Gastroesophageal sphincter (tissue), 4 donors: ENCODE data around the gene DDX28. TPM values are rescaled to one million over a fixed set of nuclear protein-coding genes. Genes with fewer than 3 reads are reported as not detected.

Source experiments
- ATAC-seq: fragments of 150-250 bp; one replicate; pipeline ENCODE4 v1.9.1; 2016; ENCODE audit warnings: mild to moderate bottlenecking, moderate library complexity
- H3K27ac ChIP-seq, 4 donors: fragments of 200-600 bp; sonication (generic) in 3 of 4; 1 replicate in 3 of 4; 2 replicates in 1 of 4; pipeline ENCODE4 v1.5.1; 2016 to 2019
- H3K27me3 ChIP-seq: fragments of 200-600 bp; sonication (generic); one replicate; pipeline ENCODE4 v1.5.1; 2019
- H3K36me3 ChIP-seq, 2 donors: fragments of 200-600 bp; sonication (generic); one replicate each; pipeline ENCODE4 v1.5.1; 2019; ENCODE audit warnings: control low read depth in 1 of 2
- H3K4me1 ChIP-seq, 3 donors: fragments of 200-600 bp; sonication (generic); 1 replicate in 2 of 3; 2 replicates in 1 of 3; pipeline ENCODE4 v1.5.1; 2016 to 2019; ENCODE audit warnings: control low read depth in 2 of 3
- H3K4me3 ChIP-seq, 2 donors: fragments of 200-600 bp; sonication (generic); one replicate each; pipeline ENCODE4 v1.5.1; 2019; ENCODE audit warnings: mild to moderate bottlenecking in 1 of 2, moderate library complexity in 1 of 2
- H3K9me3 ChIP-seq, 3 donors: fragments of 200-600 bp; sonication (generic); one replicate each; pipeline ENCODE4 v1.5.1; 2017 to 2019; ENCODE audit warnings: control low read depth in 2 of 3
- EP300 ChIP-seq: sonication (generic); formaldehyde crosslinking; IDR thresholded peaks from one replicate; pipeline ENCODE4 v1.6.1; 2017; ENCODE audit warnings: antibody characterized with exemption, mild to moderate bottlenecking
- POLR2A ChIP-seq, 2 donors: fragments of 450-650 bp; IDR thresholded peaks; one replicate each; pipeline ENCODE4 v1.6.1; 2017; ENCODE audit warnings: antibody characterized with exemption in 2 of 2, mild to moderate bottlenecking in 2 of 2, moderate library complexity in 1 of 2
- POLR2AphosphoS5 ChIP-seq: sonication (generic); formaldehyde crosslinking; IDR thresholded peaks from one replicate; pipeline ENCODE4 v1.6.1; 2017; ENCODE audit warnings: antibody characterized with exemption
- WGBS, 2 donors: methylation state at CpG; one replicate each; pipeline ENCODE4 v1.1.5; 2018; ENCODE audit warnings: low coverage in 1 of 2; 5-methylcytosine and 5-hydroxymethylcytosine counted together
- total RNA-seq, 4 donors: library from RNA; depleted of rRNA; stranded (reverse); fragments of >200 nt; gene quantifications; one replicate each; pipeline ENCODE4 v1.1.0, GENCODE V29; 2016
- TF ChIP-seq, protein P1 (sequence below), 4 experiments: fragments of 200-600 bp in 2 of 4; fragments of 450-650 bp in 2 of 4; sonication (generic) in 1 of 4; IDR thresholded peaks; one replicate each; pipeline ENCODE4 v1.5.1; 2017 to 2019; ENCODE audit warnings: antibody characterized with exemption in 4 of 4, mild to moderate bottlenecking in 2 of 4, moderate library complexity in 2 of 4

The DDX28 gene
- total RNA-seq, 4 donors from 2014 or later: 6.5 to 10.4 (median 8.0) TPM

- Histone ChIP-seq H3K4me3 (no peak overlapping the region), H3K27me3 (peaks cover 3% of the 10 kb centered on the region), H3K27ac (no peak overlapping the region), H3K36me3 (no peaks in the 10 kb centered on the region), H3K4me1 (peaks cover 0 to 20% (median 0%) of the 10 kb centered on the region in 3 donors), H3K9me3 (no peaks in the 10 kb centered on the region)
- TF ChIP-seq, protein P1, sequence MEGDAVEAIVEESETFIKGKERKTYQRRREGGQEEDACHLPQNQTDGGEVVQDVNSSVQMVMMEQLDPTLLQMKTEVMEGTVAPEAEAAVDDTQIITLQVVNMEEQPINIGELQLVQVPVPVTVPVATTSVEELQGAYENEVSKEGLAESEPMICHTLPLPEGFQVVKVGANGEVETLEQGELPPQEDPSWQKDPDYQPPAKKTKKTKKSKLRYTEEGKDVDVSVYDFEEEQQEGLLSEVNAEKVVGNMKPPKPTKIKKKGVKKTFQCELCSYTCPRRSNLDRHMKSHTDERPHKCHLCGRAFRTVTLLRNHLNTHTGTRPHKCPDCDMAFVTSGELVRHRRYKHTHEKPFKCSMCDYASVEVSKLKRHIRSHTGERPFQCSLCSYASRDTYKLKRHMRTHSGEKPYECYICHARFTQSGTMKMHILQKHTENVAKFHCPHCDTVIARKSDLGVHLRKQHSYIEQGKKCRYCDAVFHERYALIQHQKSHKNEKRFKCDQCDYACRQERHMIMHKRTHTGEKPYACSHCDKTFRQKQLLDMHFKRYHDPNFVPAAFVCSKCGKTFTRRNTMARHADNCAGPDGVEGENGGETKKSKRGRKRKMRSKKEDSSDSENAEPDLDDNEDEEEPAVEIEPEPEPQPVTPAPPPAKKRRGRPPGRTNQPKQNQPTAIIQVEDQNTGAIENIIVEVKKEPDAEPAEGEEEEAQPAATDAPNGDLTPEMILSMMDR (IDR thresholded peaks at IDR 0.05): no peak
- TF ChIP-seq EP300: no peak
- WGBS, 2 donors: 38 to 100% methylated on average over 1 to 2 of the region's 11 CpGs
- ATAC-seq: no peak
Measured at GRCh38 chr16:67987460-67988160, 35.4 kb downstream of the DDX28 start.

DNA sequence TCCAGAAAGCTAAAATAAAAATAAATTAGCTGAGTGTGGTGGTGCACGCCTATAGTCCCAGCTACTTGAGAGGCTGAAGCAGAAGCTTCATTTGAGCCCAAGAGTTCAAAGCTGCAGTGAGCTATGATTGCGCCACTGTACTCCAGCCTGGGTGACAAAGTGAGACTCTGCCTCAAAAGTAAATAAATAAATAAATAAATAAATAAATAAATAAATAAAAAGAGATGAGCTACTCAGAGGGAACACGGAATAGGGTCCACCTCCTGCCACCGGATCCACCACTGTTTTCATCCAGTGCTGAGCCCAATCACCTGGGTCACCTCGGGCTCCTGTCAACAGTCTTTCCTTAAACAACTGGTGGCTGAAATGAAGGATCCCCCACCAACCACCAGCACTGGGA lies 36.1 kb downstream of the DDX28 start:
- H3K4me3 ChIP-seq: no peak overlapping the region
- no peak overlapping the region for H3K27ac ChIP-seq

GRCh38 chr16:67982011-67982696 lies 40.9 kb downstream of the DDX28 start:
- H3K9me3 ChIP-seq: no peaks in the 10 kb centered on the region
- no peaks in the 10 kb centered on the region for H3K36me3 ChIP-seq
- peaks cover 38% of the 10 kb centered on the region for H3K27me3 ChIP-seq
- H3K4me3 ChIP-seq: no peak overlapping the region
- 77% methylated on average over 3 of the region's 49 CpGs; no CpG with 5 or more reads in 1 of the 2 donors for WGBS, 2 donors
- H3K27ac ChIP-seq: no peak overlapping the region
- peaks cover 0 to 17% (median 0%) of the 10 kb centered on the region in 3 donors for H3K4me1 ChIP-seq
- no peak for ATAC-seq
- TF ChIP-seq EP300: no peak
- no peak for TF ChIP-seq POLR2A (IDR thresholded peaks at IDR 0.05)
- TF ChIP-seq, protein P1 (IDR thresholded peaks at IDR 0.05): no peak
- no peak for TF ChIP-seq POLR2AphosphoS5

More for the DNA sequence above, 36.1 kb downstream of the DDX28 start:
- peaks cover 0 to 17% (median 0%) of the 10 kb centered on the region in 3 donors for H3K4me1 ChIP-seq
- TF ChIP-seq POLR2AphosphoS5: no peak
- TF ChIP-seq, protein P1 (IDR thresholded peaks at IDR 0.05): no peak
- TF ChIP-seq POLR2A (IDR thresholded peaks at IDR 0.05): no peak
- TF ChIP-seq EP300: no peak
- no peaks in the 10 kb centered on the region for H3K36me3 ChIP-seq
- no peaks in the 10 kb centered on the region for H3K9me3 ChIP-seq
- ATAC-seq: no peak
- peaks cover 10% of the 10 kb centered on the region for H3K27me3 ChIP-seq
- 81 to 100% methylated on average over 1 to 5 of the region's 5 CpGs for WGBS, 2 donors

- no peak for ATAC-seq
- Histone ChIP-seq H3K9me3 (no peaks in the 10 kb centered on the region), H3K4me3 (no peak within 1 kb of the TSS), H3K36me3 (no peaks in the 10 kb centered on the region), H3K27me3 (peaks cover 38% of the 10 kb centered on the region), H3K27ac (no peak within 1 kb of the TSS), H3K4me1 (peaks cover 0 to 12% (median 0%) of the 10 kb centered on the region in 3 donors)
- no CpG with 5 or more reads among the region's 62 CpGs for WGBS, 2 donors
- TF ChIP-seq EP300: no peak
- TF ChIP-seq POLR2AphosphoS5: no peak
- TF ChIP-seq POLR2A (IDR thresholded peaks at IDR 0.05): no peak
- TF ChIP-seq, protein P1 (IDR thresholded peaks at IDR 0.05): peak in 2 of 4 experiments; percentile 17 to 24
Measured at GRCh38 chr16:67979955-67980678, 42.9 kb downstream of the DDX28 start, which contains the start of gene DPEP3. TSS of gene DPEP3 (minus strand) at chr16:67980499. CDS start at chr16:67980380, 119 bp downstream.
